GM06990 (cell line): ENCODE measurements around the gene CSF1.
"Not testable (repeated sequence)": the region's sequence is repeated elsewhere in the genome, so short reads cannot be mapped to it uniquely, and the experiment has no call there.

ENCODE experiments used
- DNase-seq: peaks from one replicate; pipeline ENCODE4 v3.0.0-alpha.2; 2011; ENCODE audit not compliant: insufficient read length; ENCODE audit errors: extremely low read depth
- H3K27me3 ChIP-seq: replicated peaks from 2 replicates; pipeline ENCODE4 v1.6.0; 2011; ENCODE audit warnings: low read length; ENCODE audit not compliant: control insufficient read depth, insufficient read depth
- H3K36me3 ChIP-seq: 2 replicates; pipeline ENCODE4 v1.5.1; 2011; ENCODE audit warnings: low read length; ENCODE audit not compliant: control insufficient read depth, insufficient read depth
- H3K4me3 ChIP-seq: replicated peaks from 2 replicates; pipeline ENCODE4 v1.5.1; 2011; ENCODE audit warnings: low read depth, mild to moderate bottlenecking, control low read depth, low read length
- TF ChIP-seq, protein P1 (sequence below): IDR thresholded peaks from 2 replicates; pipeline ENCODE4 v1.5.1; 2011; ENCODE audit warnings: low read length, control low read depth, mild to moderate bottlenecking, inconsistent platforms; ENCODE audit not compliant: insufficient read depth, poor library complexity, severe bottlenecking

Gene CSF1

DNA sequence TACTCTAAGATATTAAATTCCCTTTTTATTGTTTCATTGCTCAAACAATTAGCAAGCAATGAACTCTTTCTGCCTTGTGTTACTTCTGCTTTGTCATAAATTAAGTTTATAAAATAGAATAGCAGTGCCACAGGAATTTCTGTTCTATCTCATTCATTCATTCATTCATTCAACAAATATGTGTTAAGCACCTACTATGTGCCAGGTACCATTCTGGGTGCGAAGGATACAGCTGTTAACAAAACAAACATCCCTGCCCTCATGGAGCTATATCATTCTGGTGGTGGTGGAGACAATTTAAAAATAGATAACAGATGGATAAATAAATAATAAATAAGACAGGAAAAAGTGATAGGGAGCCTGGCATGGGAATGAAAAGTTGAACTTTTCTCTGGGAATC is 39.4 kb downstream of the CSF1 start:
- Histone ChIP-seq H3K36me3 (no peaks in the 10 kb centered on the region), H3K27me3 (no peaks in the 10 kb centered on the region), H3K4me3 (no peak overlapping the region)
- TF ChIP-seq, protein P1, sequence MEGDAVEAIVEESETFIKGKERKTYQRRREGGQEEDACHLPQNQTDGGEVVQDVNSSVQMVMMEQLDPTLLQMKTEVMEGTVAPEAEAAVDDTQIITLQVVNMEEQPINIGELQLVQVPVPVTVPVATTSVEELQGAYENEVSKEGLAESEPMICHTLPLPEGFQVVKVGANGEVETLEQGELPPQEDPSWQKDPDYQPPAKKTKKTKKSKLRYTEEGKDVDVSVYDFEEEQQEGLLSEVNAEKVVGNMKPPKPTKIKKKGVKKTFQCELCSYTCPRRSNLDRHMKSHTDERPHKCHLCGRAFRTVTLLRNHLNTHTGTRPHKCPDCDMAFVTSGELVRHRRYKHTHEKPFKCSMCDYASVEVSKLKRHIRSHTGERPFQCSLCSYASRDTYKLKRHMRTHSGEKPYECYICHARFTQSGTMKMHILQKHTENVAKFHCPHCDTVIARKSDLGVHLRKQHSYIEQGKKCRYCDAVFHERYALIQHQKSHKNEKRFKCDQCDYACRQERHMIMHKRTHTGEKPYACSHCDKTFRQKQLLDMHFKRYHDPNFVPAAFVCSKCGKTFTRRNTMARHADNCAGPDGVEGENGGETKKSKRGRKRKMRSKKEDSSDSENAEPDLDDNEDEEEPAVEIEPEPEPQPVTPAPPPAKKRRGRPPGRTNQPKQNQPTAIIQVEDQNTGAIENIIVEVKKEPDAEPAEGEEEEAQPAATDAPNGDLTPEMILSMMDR: no peak
- no peak for DNase-seq

DNA sequence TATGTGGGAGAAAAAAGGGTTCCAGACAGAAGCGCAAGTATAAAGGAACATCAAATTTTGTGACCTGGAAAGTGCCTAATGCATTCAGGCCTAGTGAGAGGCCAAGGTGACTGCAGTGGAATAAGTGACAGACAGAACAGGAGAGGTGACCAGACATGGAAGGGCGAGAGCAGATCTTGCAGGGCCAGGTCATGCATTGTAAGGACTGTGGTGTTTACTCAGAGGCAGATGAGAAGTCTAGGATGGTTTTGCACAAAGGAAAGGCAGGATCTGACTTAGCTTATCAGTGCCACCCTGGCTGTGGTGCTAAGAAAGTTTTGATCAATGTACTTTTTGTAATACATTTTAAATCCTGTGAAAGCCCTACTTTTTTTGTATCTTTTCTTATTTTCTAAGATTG is 39.9 kb downstream of the CSF1 start:
- TF ChIP-seq, protein P1: no peak
- no peak overlapping the region for H3K4me3 ChIP-seq

DNA sequence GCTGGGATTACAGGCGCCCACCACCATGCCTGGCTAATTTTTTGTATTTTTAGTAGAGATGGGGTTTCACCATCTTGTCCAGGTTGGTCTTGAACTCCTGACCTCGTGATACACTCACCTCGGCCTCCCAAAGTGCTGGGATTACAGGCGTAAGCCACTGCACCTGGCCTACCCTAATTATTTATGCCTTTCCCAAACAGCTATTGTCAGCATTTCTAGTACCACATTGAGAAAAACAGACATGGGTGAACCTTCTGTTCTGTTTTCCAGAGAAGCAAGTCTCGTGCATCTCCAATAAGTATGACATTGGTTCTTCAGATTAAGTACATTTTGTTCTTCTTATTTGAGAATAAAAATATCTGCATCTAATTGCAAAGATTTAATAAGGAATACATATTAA is 40.9 kb downstream of the CSF1 start:
- not testable (repeated sequence) for H3K27me3 ChIP-seq, H3K36me3 ChIP-seq, DNase-seq, H3K4me3 ChIP-seq

More for the DNA sequence above, 39.9 kb downstream of the CSF1 start:
- DNase-seq: no peak
- Histone ChIP-seq H3K27me3 (no peaks in the 10 kb centered on the region), H3K36me3 (no peaks in the 10 kb centered on the region)

DNA sequence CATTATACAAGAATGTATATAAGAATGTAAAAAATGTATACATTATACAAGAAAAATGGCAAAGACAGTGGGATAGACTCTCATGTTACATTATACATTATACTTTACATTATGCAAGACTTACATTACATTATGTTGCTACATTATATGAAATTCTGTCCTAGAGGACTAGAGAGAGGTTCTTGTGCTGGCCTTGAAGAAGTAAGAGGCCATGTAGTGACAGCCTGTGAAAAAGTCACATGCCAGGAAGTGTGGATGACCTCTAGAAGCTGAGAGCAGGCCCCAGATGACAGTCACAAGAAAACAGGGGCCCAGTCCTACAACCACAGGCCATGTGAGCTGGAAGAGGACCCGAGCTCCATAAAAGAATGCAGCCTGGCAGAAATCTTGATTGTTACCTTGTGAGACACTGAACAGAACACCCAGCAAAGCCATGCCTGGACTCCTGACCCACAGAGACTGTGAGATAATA is 43.4 kb downstream of the CSF1 start:
- no peak overlapping the region for H3K4me3 ChIP-seq
- no peak for DNase-seq
- H3K36me3 ChIP-seq: no peaks in the 10 kb centered on the region
- TF ChIP-seq, protein P1: no peak
- no peaks in the 10 kb centered on the region for H3K27me3 ChIP-seq

DNA sequence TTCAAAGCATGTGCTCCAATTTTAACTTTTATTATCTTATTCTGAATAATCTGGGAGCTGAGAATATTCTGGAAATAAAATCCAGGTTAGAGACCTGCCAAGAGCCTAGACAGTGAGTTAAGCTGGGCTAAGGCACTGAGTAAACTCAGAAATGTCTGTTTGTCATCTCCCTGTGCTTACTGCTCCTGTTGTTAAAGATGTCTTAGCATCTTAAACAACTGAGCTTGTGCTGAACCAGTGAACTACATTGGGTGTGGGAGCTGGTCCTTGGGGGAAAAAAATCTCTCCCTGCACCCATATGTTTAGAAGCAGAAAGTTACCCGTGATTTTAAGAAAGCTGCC is 49.0 kb downstream of the CSF1 start:
- no peaks in the 10 kb centered on the region for H3K27me3 ChIP-seq
- no peak overlapping the region for H3K4me3 ChIP-seq
- no peak for DNase-seq

DNA sequence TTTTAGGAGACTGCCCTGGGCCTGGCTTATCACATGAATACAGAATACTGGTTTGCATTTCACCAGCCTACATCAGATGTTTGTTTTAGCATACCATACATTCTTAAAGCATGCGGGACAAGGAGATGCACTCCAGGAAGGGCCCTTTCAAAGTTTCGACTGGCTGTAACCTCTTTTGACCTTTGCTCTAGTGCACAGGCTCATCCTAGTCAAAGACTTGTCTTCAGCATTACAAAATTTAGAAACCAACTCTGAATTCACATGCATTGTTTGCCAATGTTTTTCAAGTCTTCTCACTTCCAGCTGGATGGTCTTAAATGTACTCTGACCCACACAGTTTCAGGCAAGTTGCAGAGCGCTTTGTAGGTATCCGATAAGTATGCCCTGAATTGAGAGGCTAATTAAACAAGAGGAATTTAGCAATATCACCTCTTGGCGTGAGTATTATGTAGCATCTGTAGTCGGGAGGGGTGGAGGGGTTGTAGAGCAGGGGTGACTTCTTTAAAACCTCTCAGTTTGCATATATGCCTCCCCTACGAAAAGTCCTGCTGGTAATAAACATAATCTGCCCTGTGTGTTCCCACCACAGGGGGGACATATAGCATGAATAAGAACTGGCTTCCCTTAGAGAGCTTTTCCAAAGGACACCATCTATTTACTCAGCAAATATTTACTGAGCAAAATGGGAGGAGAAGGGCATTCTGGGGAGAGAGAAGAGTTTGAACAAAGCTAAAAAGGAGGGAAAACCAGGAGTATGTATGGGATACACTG is 49.5 kb downstream of the CSF1 start:
- no peak overlapping the region for H3K4me3 ChIP-seq
- H3K36me3 ChIP-seq: no peaks in the 10 kb centered on the region
- TF ChIP-seq, protein P1: no peak
- H3K27me3 ChIP-seq: no peaks in the 10 kb centered on the region
- DNase-seq: no peak

More for the DNA sequence above, 49.0 kb downstream of the CSF1 start:
- no peaks in the 10 kb centered on the region for H3K36me3 ChIP-seq
- TF ChIP-seq, protein P1: no peak
